Endothelial cell of umbilical vein (primary cell): ENCODE data around the gene CPED1. TPM values are rescaled to one million over a fixed set of nuclear protein-coding genes. Genes with fewer than 3 reads are reported as not detected.

Experiments used
- BruUV-seq: library from RNA; stranded (reverse); fragments of 400-500 nt; replicated peaks from 2 replicates; lab custom pipeline; 2021; lab: Mats Ljungman, UMichigan
- CTCF ChIA-PET: fragments of 300-600, 350-600 bp; sonication (Branson Sonifier 250); formaldehyde crosslinking; loops from one replicate; lab custom pipeline; 2021; ENCODE audit warnings: antibody characterized with exemption, inconsistent platforms; lab: Charles Lee
- POLR2A ChIA-PET: fragments of 300-600, 350-600 bp; sonication (Branson Sonifier 250); formaldehyde crosslinking; loops from one replicate; lab custom pipeline; 2021; ENCODE audit warnings: antibody characterized with exemption, inconsistent platforms; lab: Charles Lee
- DNase-seq: peaks from one replicate; pipeline ENCODE4 v3.0.0-alpha.2; 2011; ENCODE audit warnings: low read depth, low spot score
- FAIRE-seq: peaks from 2 replicates; lab custom pipeline; 2011; peaks lifted over from hg19 to GRCh38; lab: Jason Lieb, UNC
- H2AFZ ChIP-seq: 2 replicates; pipeline ENCODE4 v1.6.0; 2012; ENCODE audit warnings: low read depth, low read length, control low read depth, inconsistent platforms
- H3K27ac ChIP-seq: 2 replicates; pipeline ENCODE4 v1.5.1; 2011; ENCODE audit warnings: low read depth, mild to moderate bottlenecking, control low read depth, low read length, moderate library complexity; ENCODE audit not compliant: insufficient read depth
- H3K27me3 ChIP-seq, 2 experiments: 2 replicates each; pipeline versions ENCODE4 v1.6.0 to v1.6.1; 2011; ENCODE audit warnings: low read length in 2 of 2, mixed read lengths in 1 of 2; ENCODE audit not compliant: control insufficient read depth in 2 of 2, insufficient read depth in 2 of 2
- H3K36me3 ChIP-seq, 2 experiments: 2 replicates in 1 of 2; 3 replicates in 1 of 2; pipeline ENCODE4 v1.5.1; 2011; ENCODE audit warnings: low read length in 2 of 2, mild to moderate bottlenecking in 1 of 2, moderate library complexity in 1 of 2; ENCODE audit not compliant: control insufficient read depth in 2 of 2, insufficient read depth in 2 of 2; ENCODE audit errors: extremely low read depth in 1 of 2
- H3K4me1 ChIP-seq: 3 replicates; pipeline ENCODE4 v1.5.1; 2011; ENCODE audit warnings: mild to moderate bottlenecking, low read length; ENCODE audit not compliant: control insufficient read depth, insufficient read depth; ENCODE audit errors: extremely low read depth
- H3K4me2 ChIP-seq: 2 replicates; pipeline ENCODE4 v1.6.1; 2011; ENCODE audit warnings: low read length, control low read depth, mixed read lengths; ENCODE audit not compliant: insufficient read depth
- H3K4me3 ChIP-seq, 3 experiments: fragments of 200-600 bp in 1 of 3; sonication (generic), shearing (Covaris generic) in 1 of 3; replicated peaks in 1 of 3; 2 replicates each; pipeline ENCODE4 v1.5.1; 2011 to 2016; ENCODE audit warnings: control low read depth in 3 of 3, low read length in 3 of 3, mild to moderate bottlenecking in 2 of 3, inconsistent platforms in 1 of 3, low read depth in 1 of 3, moderate library complexity in 1 of 3; ENCODE audit not compliant: insufficient read depth in 1 of 3
- H3K79me2 ChIP-seq: 2 replicates; pipeline ENCODE4 v1.6.0; 2012; ENCODE audit warnings: low read length, inconsistent platforms; ENCODE audit not compliant: control insufficient read depth, insufficient read depth
- H3K9ac ChIP-seq: replicated peaks from 2 replicates; pipeline ENCODE3; 2011; ENCODE audit warnings: low read length, control low read depth; ENCODE audit not compliant: insufficient read depth; ENCODE audit errors: extremely low read depth
- H3K9me1 ChIP-seq: replicated peaks from 3 replicates; pipeline ENCODE4 v1.6.0; 2011; ENCODE audit warnings: mild to moderate bottlenecking, low read length; ENCODE audit not compliant: control insufficient read depth, insufficient read depth; ENCODE audit errors: extremely low read depth
- H3K9me3 ChIP-seq: replicated peaks from 2 replicates; pipeline ENCODE4 v1.5.1; 2012; ENCODE audit warnings: low read length, inconsistent platforms; ENCODE audit not compliant: control insufficient read depth, insufficient read depth
- H4K20me1 ChIP-seq: replicated peaks from 2 replicates; pipeline ENCODE3; 2011; ENCODE audit warnings: mild to moderate bottlenecking, low read length; ENCODE audit not compliant: control insufficient read depth, insufficient read depth; ENCODE audit errors: extremely low read depth
- CTCF ChIP-seq, 2 donors: IDR thresholded peaks; 1 replicate in 1 of 2; 2 replicates in 1 of 2; pipeline ENCODE4 v1.5.1; 2011; ENCODE audit warnings: low read length in 2 of 2, mild to moderate bottlenecking in 2 of 2, moderate library complexity in 2 of 2, control low read depth in 1 of 2, inconsistent platforms in 1 of 2, low read depth in 1 of 2; ENCODE audit not compliant: insufficient read depth in 1 of 2; ENCODE audit errors: extremely low read depth in 1 of 2
- EZH2 ChIP-seq: IDR thresholded peaks from 2 replicates; pipeline ENCODE4 v1.6.1; 2012; ENCODE audit warnings: borderline replicate concordance, low read depth, mild to moderate bottlenecking, moderate library complexity, low read length, inconsistent platforms; ENCODE audit not compliant: severe bottlenecking
- FOS ChIP-seq: IDR thresholded peaks from 2 replicates; pipeline ENCODE4 v1.6.1; 2011; ENCODE audit warnings: mild to moderate bottlenecking, low read length, moderate library complexity, borderline replicate concordance; ENCODE audit not compliant: insufficient read depth
- GATA2 ChIP-seq: IDR thresholded peaks from 2 replicates; pipeline ENCODE4 v1.7.0; 2011; ENCODE audit warnings: low read depth, mild to moderate bottlenecking, moderate library complexity, mixed read lengths, low read length; ENCODE audit not compliant: insufficient read length, insufficient read depth
- JUN ChIP-seq: IDR thresholded peaks from 2 replicates; pipeline ENCODE4 v1.6.1; 2011; ENCODE audit warnings: borderline replicate concordance, low read depth; ENCODE audit not compliant: insufficient read length, insufficient read depth
- MAX ChIP-seq: IDR thresholded peaks from 2 replicates; pipeline ENCODE4 v1.6.1; 2011; ENCODE audit not compliant: insufficient read depth, insufficient read length
- MYC ChIP-seq: IDR thresholded peaks from one replicate; pipeline ENCODE4 v1.6.1; 2011; ENCODE audit warnings: mild to moderate bottlenecking, low read depth, low read length
- POLR2A ChIP-seq: IDR thresholded peaks from 2 replicates; pipeline ENCODE4 v1.6.1; 2012; ENCODE audit warnings: low read depth, mild to moderate bottlenecking, control low read depth, low read length
- POLR2AphosphoS5 ChIP-seq: IDR thresholded peaks from 2 replicates; pipeline ENCODE4 v1.6.1; 2012; ENCODE audit warnings: low read depth, mild to moderate bottlenecking, control low read depth, low read length, moderate library complexity; ENCODE audit not compliant: insufficient read depth
- dilution Hi-C: fragments of 300-500 bp; cut with MboI; formaldehyde crosslinking; loops from one replicate; pipeline ENCODE4 v1.15.0; 2019; ENCODE audit warnings: low sequenced_read_pairs; ENCODE audit not compliant: extremely low pct_ligation_motif_present
- intact Hi-C: fragments of 100-400 bp; cut with micrococcal nuclease; formaldehyde crosslinking; loops from one replicate; pipeline ENCODE4 v1.10.0; 2022
- polyA plus RNA-seq, 4 experiments: library from polyadenylated mRNA; depleted of rRNA in 3 of 4; stranded (reverse) in 3 of 4; unstranded in 1 of 4; fragments of >200 nt; gene quantifications; 2 replicates each; pipeline versions ENCODE4 v1.2.1 to v1.2.3, GENCODE V29; 2011 to 2012; ENCODE audit warnings: missing spikeins in 1 of 4
- total RNA-seq: library from RNA; stranded (reverse); gene quantifications from 2 replicates; pipeline ENCODE4 v1.2.3, GENCODE V29; 2021

CPED1 gene
- total and polyA plus RNA-seq, 2 donors (not counting 3 experiments of a cell fraction or from before 2014, with no cell fraction given): 0.22 to 3.0 TPM

- H3K4me3 ChIP-seq: no peak overlapping the region
- no peaks in the 10 kb centered on the region for H4K20me1 ChIP-seq
- H3K9me3 ChIP-seq: no peaks in the 10 kb centered on the region
- intact Hi-C loops (no loop called here), dilution Hi-C loops (loop anchor here (25.0 kb wide), 1 partner anchor 103 kb away; no protein-coding TSS in a partner anchor)
- no peaks in the 10 kb centered on the region for H3K27me3 ChIP-seq
- no TSS peak for BruUV-seq
- no peak for TF ChIP-seq GATA2
- no peak for TF ChIP-seq POLR2AphosphoS5
- no peak for TF ChIP-seq EZH2
- no peak for TF ChIP-seq MYC
- TF ChIP-seq MAX: no peak
- no peak for TF ChIP-seq JUN
- no peak for TF ChIP-seq CTCF (IDR thresholded peaks at IDR 0.05; ENCODE audit: extremely low read depth in 1 of 2, insufficient read depth in 1 of 2, low read depth in 1 of 2, low read length in 2 of 2)
- TF ChIP-seq FOS: no peak
- TF ChIP-seq POLR2A: no peak
- no peak overlapping the region for H3K9ac ChIP-seq
- CTCF ChIA-PET: interaction anchor here (1.2 to 8.4 kb wide), 5 partner anchors 11 to 192 kb away, joined by 3 to 156 read pairs (median 71); no protein-coding TSS in a partner anchor
- DNase-seq (no peak), FAIRE-seq (no peak)
- H3K27ac ChIP-seq: no peak overlapping the region
- H3K79me2 ChIP-seq: no peaks in the 10 kb centered on the region
- peaks cover 10% of the 10 kb centered on the region for H3K4me1 ChIP-seq
- no peak overlapping the region for H2AFZ ChIP-seq
- H3K9me1 ChIP-seq: no peaks in the 10 kb centered on the region
- no peaks in the 10 kb centered on the region for H3K36me3 ChIP-seq
- no peak overlapping the region for H3K4me2 ChIP-seq
- POLR2A ChIA-PET: interaction anchor here (1.0 kb wide), 1 partner anchor 34 kb away, joined by 4 read pairs; the partner anchor contains the start of gene ING3
Measured at GRCh38 chr7:120984406-120984805, 4.1 kb upstream of the CPED1 start.
